HG03135 (cell line): ENCODE measurements around the gene MANEAL.

ENCODE experiments used
- ATAC-seq: cut with Tn5 transposase; IDR thresholded peaks from one replicate; pipeline ENCODE4 v1.9.1; 2021; ENCODE audit warnings: mild to moderate bottlenecking, moderate library complexity; ENCODE audit not compliant: unreplicated experiment

Gene MANEAL

GRCh38 chr1:37824001-37824400 lies 30.4 kb downstream of the MANEAL start:
- no peak for ATAC-seq

GRCh38 chr1:37825506-37825905 lies 31.9 kb downstream of the MANEAL start:
- no peak for ATAC-seq

GRCh38 chr1:37828410-37829074 lies 34.9 kb downstream of the MANEAL start:
- no peak for ATAC-seq

- ATAC-seq, result no peak
Observed at GRCh38 chr1:37831109-37831508, 37.5 kb downstream of the MANEAL start.

- ATAC-seq, result no peak
Observed at GRCh38 chr1:37831809-37832208, 38.2 kb downstream of the MANEAL start.

- no peak for ATAC-seq
Observed at GRCh38 chr1:37836788-37837187, 43.1 kb downstream of the MANEAL start.

GRCh38 chr1:37839676-37840075 lies 46.0 kb downstream of the MANEAL start:
- ATAC-seq, result no peak

- ATAC-seq, result no peak
Observed at GRCh38 chr1:37840711-37841110, 47.1 kb downstream of the MANEAL start.

GRCh38 chr1:37841652-37842051 lies 48.0 kb downstream of the MANEAL start:
- ATAC-seq, result no peak

- ATAC-seq, result no peak
Observed at GRCh38 chr1:37844536-37844935, 50.9 kb downstream of the MANEAL start.

- ATAC-seq, result no peak
Observed at GRCh38 chr1:37845049-37845646, 51.5 kb downstream of the MANEAL start.

GRCh38 chr1:37845786-37846185 lies 52.1 kb downstream of the MANEAL start:
- ATAC-seq, result no peak

GRCh38 chr1:37846647-37847339 lies 53.1 kb downstream of the MANEAL start:
- no peak for ATAC-seq

GRCh38 chr1:37849480-37849879 lies 55.8 kb downstream of the MANEAL start:
- no peak for ATAC-seq

- ATAC-seq, result no peak
Observed at GRCh38 chr1:37850352-37850955, 56.8 kb downstream of the MANEAL start.
